ENCODE measurements around the gene COL19A1. TPM values are rescaled to one million over a fixed set of nuclear protein-coding genes. Genes with fewer than 3 reads are reported as not detected.

Gene COL19A1
- total RNA-seq, 2 experiments from 2014 or later = not detected

DNA sequence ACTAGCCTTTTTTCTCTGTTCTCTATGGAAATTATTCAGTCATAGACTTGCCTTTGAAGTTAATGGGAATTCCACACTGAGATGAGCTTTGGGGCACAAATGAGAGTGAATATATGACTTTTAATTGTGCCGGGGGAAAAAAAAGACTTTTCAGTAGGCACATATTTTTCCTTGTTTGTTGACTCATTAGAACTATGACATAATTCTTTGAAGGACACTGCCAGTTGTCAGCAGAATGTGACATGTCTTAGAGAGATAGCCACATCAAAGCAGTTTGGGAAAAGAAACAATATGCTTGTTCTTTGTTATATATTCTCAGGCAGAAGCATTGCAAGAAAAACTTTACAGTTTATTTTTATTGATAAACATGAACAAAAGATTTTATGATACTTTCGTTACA is 298.2 kb downstream of the COL19A1 start:
- DNase-seq = no peak
- Mint-ChIP-seq H3K27ac (no peak overlapping the region), H3K9me3 (ENCODE audit: low read depth) (no peaks in the 10 kb centered on the region), H3K27me3 (peaks cover 24% of the 10 kb centered on the region), H3K4me3 (no peak overlapping the region), H3K4me1 (peaks cover 3% of the 10 kb centered on the region), H3K36me3 (ENCODE audit: low read depth) (no peaks in the 10 kb centered on the region)
- ChIA-PET CTCF (interaction anchor here (1.5 kb wide), 1 partner anchor 60 kb away, joined by 3 read pairs; no protein-coding TSS in a partner anchor), POLR2A (no interaction called here)
- ATAC-seq = no peak
- intact Hi-C loops (cut with DNase I, micrococcal nuclease) = loop anchor here in 1 of 2 experiments (10.0 kb wide), 1 partner anchor 440 kb away; no protein-coding TSS in a partner anchor

DNA sequence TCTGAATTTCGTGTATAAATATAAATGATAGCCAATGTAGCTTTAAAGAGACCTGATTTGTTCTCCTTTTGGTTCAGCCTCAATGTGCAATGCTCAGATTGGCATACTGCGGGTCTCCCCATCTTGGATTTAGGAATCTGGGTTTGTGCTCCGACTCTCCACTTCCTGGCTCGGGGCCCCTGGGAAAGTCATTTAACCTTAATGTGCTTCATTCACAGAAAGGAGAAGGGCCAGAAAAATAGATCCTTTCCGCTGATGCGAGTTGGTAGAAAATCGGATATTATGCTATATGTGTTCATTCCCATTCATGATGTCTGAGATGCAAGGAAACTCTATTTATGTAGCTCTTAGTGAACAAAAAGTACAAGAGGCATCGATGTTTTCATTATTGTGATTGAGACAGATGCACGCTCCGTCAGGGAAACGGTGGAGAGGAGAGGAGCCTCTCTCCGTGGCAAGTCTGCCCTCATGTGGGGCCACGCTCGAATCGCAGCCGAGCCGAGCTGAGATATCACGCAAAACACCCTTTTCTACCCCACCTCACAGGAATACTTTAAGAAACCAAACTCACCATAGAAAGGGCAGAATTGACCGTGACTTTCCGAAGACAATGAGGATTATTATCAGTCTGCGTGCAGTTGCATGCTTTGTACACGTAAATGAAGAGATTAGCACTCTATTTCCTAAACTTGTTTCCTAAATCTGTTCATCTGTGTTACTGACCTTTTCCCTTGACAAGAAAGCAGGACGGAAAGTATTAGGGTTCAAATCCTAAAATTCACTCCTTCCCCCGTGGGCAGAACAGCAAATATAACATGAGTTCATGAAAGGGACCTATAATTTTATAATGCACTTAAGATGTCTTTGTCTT is 300.0 kb downstream of the COL19A1 start:
- CTCF ChIA-PET = interaction anchor here (0.7 to 1.4 kb wide), 6 partner anchors 9 to 1089 kb away, joined by 3 to 5 read pairs (median 4); no protein-coding TSS in a partner anchor

DNA sequence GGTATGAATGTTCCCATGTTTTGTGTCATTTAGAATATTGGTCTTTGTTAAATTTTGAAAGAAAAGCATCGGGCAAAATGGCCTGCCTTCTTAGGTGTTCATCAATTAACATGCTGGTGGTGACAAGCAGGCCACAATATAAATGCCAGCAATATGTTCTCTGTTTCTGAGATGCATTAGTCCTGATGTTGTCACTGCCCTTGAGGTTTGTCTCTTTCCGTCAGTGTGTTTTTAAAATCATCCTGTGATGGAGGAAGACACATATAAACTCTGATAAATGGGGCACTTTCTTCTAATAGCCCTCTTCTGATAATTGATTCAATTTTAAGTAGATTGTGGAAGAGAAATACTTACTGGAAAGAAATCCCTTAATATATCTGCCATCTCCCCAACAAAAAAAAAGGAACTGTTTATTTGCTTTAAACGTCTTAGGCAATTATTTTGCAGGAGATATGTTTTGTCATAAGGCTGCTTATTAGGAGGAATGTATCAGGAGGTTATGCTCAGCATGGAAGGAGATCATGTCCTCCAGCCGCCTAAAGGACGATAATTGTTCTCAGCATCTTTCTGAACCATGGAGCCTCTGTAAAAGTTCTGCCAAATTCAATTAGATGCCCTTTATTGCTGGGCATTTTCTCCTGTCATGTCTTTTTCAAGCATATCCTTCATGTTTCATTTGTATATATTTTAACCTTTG is 302.5 kb downstream of the COL19A1 start:
- CTCF ChIA-PET = no interaction called here
- Mint-ChIP-seq H3K27ac (no peak overlapping the region), H3K27me3 (peaks cover 27% of the 10 kb centered on the region), H3K36me3 (ENCODE audit: low read depth) (no peaks in the 10 kb centered on the region), H3K9me3 (ENCODE audit: low read depth) (no peaks in the 10 kb centered on the region), H3K4me1 (peaks cover 3% of the 10 kb centered on the region), H3K4me3 (no peak overlapping the region)
- intact Hi-C loops (cut with DNase I, micrococcal nuclease) = loop anchor here in 1 of 2 experiments (5.0 to 10.0 kb wide), 2 partner anchors 67 to 444 kb away; no protein-coding TSS in a partner anchor
- no peak for DNase-seq
- ATAC-seq = no peak
- POLR2A ChIA-PET = no interaction called here

More for the DNA sequence above, 300.0 kb downstream of the COL19A1 start:
- POLR2A ChIA-PET = no interaction called here
- Mint-ChIP-seq H3K9me3 (ENCODE audit: low read depth) (no peaks in the 10 kb centered on the region), H3K27me3 (peaks cover 25% of the 10 kb centered on the region), H3K4me3 (no peak overlapping the region), H3K4me1 (peaks cover 3% of the 10 kb centered on the region), H3K27ac (no peak overlapping the region), H3K36me3 (ENCODE audit: low read depth) (no peaks in the 10 kb centered on the region)
- intact Hi-C loops (cut with DNase I, micrococcal nuclease) = loop anchor here in 1 of 2 experiments (1.0 to 10.0 kb wide), 3 partner anchors 64 to 442 kb away; no protein-coding TSS in a partner anchor
- ATAC-seq (peak; percentile 55), DNase-seq (peak; percentile 67)

DNA sequence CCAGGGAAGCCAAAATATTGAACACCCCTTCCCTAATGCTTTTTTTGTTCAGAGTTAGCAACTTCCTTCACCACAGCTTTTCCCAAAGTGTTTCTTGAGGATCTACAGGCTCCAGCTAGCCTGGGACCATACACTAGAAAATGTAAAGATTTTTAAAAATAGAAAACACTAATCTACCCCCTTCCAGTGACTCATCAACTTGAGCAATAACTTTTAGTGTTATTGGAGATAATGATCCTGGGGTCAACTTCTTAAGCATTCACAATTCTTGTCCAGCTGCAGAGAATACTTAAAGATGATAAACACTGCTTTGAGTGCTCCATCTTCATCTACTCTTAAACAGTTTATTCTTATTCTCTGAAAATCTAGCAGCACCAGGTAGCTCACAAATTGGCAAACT is 304.9 kb downstream of the COL19A1 start:
- Mint-ChIP-seq H3K4me1 (peaks cover 3% of the 10 kb centered on the region), H3K27ac (no peak overlapping the region), H3K27me3 (peaks cover 18% of the 10 kb centered on the region), H3K4me3 (no peak overlapping the region), H3K36me3 (ENCODE audit: low read depth) (no peaks in the 10 kb centered on the region), H3K9me3 (ENCODE audit: low read depth) (no peaks in the 10 kb centered on the region)
- CTCF ChIA-PET = interaction anchor here (0.6 to 1.2 kb wide), 3 partner anchors 50 to 1876 kb away, joined by 3 to 4 read pairs (median 3); no protein-coding TSS in a partner anchor
- POLR2A ChIA-PET = no interaction called here
- DNase-seq (no peak), ATAC-seq (no peak)
- intact Hi-C loops (cut with DNase I, micrococcal nuclease) = no loop called here

DNA sequence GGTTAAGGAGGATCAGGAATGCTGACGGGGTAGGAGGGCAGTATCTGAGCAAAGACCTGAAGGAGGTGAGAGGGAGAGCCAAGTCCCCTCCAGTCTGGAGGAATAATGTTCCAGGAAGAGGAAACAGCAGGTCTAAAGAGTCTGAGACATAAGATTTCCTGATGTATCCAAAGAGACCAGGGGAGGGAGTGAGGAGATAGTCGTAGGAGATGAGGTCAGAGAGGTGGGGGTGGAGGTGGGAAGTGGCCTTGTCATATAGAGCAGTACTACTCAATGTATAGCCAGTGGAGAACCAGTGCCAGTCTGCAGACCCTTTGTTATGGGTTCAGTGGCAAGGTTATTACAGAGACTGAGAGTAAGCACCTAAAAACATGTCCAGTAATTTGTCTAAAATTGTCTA is 305.9 kb downstream of the COL19A1 start:
- DNase-seq = no peak
- Mint-ChIP-seq H3K4me3 (no peak overlapping the region), H3K27ac (no peak overlapping the region), H3K36me3 (ENCODE audit: low read depth) (no peaks in the 10 kb centered on the region), H3K9me3 (ENCODE audit: low read depth) (no peaks in the 10 kb centered on the region), H3K4me1 (no peaks in the 10 kb centered on the region), H3K27me3 (peaks cover 9% of the 10 kb centered on the region)
- intact Hi-C loops (cut with DNase I, micrococcal nuclease) = no loop called here
- ATAC-seq = no peak
- ChIA-PET CTCF (no interaction called here), POLR2A (no interaction called here)

DNA sequence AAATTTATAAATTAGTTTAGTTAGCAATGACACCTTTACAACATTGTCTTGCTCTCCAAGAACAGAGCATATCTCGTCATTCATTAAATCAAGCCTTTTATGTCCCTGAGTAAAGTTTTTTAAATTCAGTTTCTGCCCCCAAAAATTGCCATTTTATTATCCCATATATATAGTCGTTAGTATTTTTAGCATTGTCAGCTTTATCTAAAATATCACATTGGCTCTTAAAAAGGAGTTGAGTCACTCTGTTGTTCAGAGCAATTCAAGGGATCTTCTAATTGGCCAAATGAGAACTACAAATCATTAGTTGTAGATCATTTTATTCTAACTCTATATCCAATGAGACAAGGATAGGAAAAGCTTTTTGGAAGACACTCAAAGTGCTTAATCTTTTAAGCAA is 309.4 kb downstream of the COL19A1 start:
- no peaks in the 10 kb centered on the region for H3K4me1 Mint-ChIP-seq
- intact Hi-C loops (cut with DNase I, micrococcal nuclease) = no loop called here
- no peaks in the 10 kb centered on the region for H3K9me3 Mint-ChIP-seq (ENCODE audit: low read depth)
- peaks cover 2% of the 10 kb centered on the region for H3K27me3 Mint-ChIP-seq
- ATAC-seq (no peak), DNase-seq (no peak)
- POLR2A ChIA-PET = no interaction called here
- H3K4me3 Mint-ChIP-seq = no peak overlapping the region
- CTCF ChIA-PET = no interaction called here
- no peaks in the 10 kb centered on the region for H3K36me3 Mint-ChIP-seq (ENCODE audit: low read depth)
- no peak overlapping the region for H3K27ac Mint-ChIP-seq

DNA sequence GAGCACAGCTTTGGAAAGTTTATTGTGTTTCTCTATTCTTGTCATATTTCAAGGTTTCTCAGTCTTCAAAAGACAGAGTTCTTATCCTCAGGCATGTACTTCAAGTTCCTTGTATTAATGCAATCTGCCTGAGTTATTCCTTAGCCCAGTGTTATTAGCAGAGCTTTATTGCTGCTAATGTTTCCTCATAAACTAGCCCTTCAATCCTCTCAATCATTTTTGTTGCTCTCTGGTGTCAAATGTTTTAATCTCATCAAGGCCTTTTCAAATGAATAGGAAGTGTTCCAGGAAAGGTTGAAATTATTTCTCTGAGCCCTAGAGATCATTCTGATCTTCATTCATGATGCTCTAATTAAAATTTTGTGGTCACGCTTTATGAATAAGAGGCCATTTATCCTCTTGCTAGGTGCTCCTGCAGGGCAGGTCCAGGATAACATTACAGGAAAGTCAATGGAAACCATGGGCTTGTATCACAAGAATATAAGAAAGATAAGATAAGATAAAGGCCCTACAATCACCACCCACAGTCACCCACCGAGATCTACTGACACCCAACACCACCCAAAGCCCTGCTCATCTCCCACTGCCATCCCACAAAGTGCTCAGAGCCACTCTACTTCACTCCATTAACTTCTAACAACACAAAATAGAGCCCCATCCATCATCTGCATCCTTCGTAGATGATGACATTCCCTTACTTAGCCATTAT is 310.6 kb downstream of the COL19A1 start:
- DNase-seq = no peak
- ChIA-PET POLR2A (no interaction called here), CTCF (interaction anchor here (1.3 kb wide), 1 partner anchor 11 kb away, joined by 4 read pairs; no protein-coding TSS in a partner anchor)
- no peak for ATAC-seq
- no peaks in the 10 kb centered on the region for H3K9me3 Mint-ChIP-seq (ENCODE audit: low read depth)
- H3K36me3 Mint-ChIP-seq (ENCODE audit: low read depth) = no peaks in the 10 kb centered on the region
- peaks cover 2% of the 10 kb centered on the region for H3K27me3 Mint-ChIP-seq
- intact Hi-C loops (cut with DNase I, micrococcal nuclease) = no loop called here
- no peak overlapping the region for H3K4me3 Mint-ChIP-seq
- H3K4me1 Mint-ChIP-seq = no peaks in the 10 kb centered on the region
- no peak overlapping the region for H3K27ac Mint-ChIP-seq

DNA sequence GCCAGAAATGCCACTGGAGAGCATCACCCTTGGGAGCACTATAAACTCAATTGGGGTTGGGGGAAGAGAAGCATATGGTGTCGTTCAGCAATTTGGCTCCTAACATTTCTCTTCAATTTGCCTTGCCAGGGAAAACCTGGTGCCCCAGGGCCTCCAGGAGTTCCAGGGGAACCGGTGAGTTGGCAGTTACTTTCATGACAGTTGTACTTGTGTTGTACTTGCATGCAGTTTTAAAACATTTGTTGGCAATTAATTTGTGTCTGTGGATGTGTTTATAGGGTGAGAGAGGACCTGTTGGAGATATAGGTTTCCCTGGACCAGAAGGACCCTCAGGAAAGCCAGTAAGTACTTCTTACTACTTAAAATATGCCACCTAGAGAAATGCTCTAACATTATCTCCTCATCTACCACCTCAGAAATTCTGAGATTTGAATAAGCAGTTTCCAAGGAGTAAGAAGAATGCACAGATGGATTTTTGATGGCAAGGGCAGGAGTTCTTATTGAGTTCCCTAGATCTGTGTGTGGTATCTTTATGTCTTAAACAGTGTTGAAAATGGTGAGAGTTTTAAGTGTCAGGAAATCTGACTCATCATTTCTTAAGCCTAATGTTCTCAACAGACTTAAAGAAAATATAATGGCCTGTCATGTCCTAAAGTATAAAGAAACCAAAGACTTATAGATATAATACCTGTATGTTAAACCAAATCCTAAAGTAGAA is 314.0 kb downstream of the COL19A1 start:
- no peak overlapping the region for H3K4me3 Mint-ChIP-seq
- no peaks in the 10 kb centered on the region for H3K4me1 Mint-ChIP-seq
- no peaks in the 10 kb centered on the region for H3K9me3 Mint-ChIP-seq (ENCODE audit: low read depth)
- ChIA-PET POLR2A (no interaction called here), CTCF (no interaction called here)
- no peak for ATAC-seq
- intact Hi-C loops (cut with DNase I, micrococcal nuclease) = no loop called here
- no peaks in the 10 kb centered on the region for H3K27me3 Mint-ChIP-seq
- no peak overlapping the region for H3K27ac Mint-ChIP-seq
- DNase-seq = no peak
- H3K36me3 Mint-ChIP-seq (ENCODE audit: low read depth) = no peaks in the 10 kb centered on the region

DNA sequence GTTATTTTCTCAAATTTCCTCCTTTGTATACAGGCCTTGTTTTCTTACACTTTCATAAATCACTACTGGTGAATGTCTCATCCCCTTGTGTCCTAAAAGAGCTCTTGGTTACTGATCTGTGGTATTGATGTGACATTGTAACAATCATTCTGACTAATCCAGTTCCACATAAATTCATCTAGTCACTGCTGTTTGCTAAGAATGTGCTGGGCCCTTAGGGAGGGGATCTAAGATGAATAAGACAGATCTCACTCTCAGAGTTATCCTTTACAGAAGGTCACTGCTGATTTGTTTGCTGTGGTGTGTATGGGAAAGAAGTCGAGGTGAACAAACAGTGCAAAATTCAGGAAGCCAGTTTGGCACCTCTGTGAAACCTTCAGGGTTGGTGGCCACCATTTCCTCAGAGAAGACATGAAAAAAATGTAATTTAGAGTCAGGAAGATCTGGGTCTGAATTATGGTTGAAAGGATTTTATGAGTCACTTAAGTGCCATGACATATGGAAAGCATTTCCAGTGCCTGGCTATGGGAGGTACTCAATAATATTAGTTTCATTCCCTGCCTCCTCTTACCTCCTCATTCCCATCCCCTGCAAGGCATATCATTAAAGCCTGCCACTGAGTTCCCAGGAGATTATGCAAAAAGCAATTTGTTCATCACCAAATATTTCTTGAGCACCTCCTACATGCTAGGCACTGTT is 314.7 kb downstream of the COL19A1 start:
- POLR2A ChIA-PET = no interaction called here

DNA sequence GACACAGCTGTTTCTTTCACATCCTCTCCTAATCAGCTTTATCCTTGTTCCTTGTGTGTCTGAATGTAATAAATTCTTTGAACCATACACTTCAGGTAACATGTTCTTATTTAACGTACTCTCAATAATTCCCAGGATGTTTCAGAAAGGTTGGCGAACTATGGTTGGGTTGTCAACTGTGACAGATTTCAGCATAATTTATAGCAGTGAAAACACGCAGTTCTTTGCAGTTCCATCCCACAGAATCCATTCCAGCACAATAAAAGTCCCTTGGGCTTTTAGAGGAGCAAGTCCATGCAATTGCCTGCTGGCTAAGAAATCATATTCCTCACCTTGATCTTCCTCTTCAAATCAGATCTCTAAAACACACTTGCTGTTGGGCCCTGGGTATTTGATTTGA is 317.2 kb downstream of the COL19A1 start:
- Mint-ChIP-seq H3K27me3 (peaks cover 2% of the 10 kb centered on the region), H3K4me3 (no peak overlapping the region), H3K27ac (no peak overlapping the region), H3K9me3 (ENCODE audit: low read depth) (no peaks in the 10 kb centered on the region), H3K4me1 (no peaks in the 10 kb centered on the region), H3K36me3 (ENCODE audit: low read depth) (no peaks in the 10 kb centered on the region)
- intact Hi-C loops (cut with DNase I, micrococcal nuclease) = no loop called here
- ATAC-seq (no peak), DNase-seq (no peak)
- CTCF ChIA-PET = no interaction called here
- POLR2A ChIA-PET = no interaction called here

More for the DNA sequence above, 314.7 kb downstream of the COL19A1 start:
- H3K9me3 Mint-ChIP-seq (ENCODE audit: low read depth) = no peaks in the 10 kb centered on the region
- CTCF ChIA-PET = interaction anchor here (0.6 kb wide), 1 partner anchor 11 kb away, joined by 3 read pairs; no protein-coding TSS in a partner anchor
- H3K36me3 Mint-ChIP-seq (ENCODE audit: low read depth) = no peaks in the 10 kb centered on the region
- H3K27me3 Mint-ChIP-seq = no peaks in the 10 kb centered on the region
- H3K4me1 Mint-ChIP-seq = no peaks in the 10 kb centered on the region
- no peak for DNase-seq
- intact Hi-C loops (cut with DNase I, micrococcal nuclease) = no loop called here
- H3K27ac Mint-ChIP-seq = no peak overlapping the region
- no peak overlapping the region for H3K4me3 Mint-ChIP-seq
- peak; percentile 89 for ATAC-seq
